OCI-LY7 (cell line): ENCODE measurements around the gene CER1. TPM values are rescaled to one million over a fixed set of nuclear protein-coding genes. Genes with fewer than 3 reads are reported as not detected.

Experiments
- BruUV-seq: library from RNA; stranded (reverse); fragments of 400-500 nt; replicated peaks from 2 replicates; lab custom pipeline; 2021; lab: Mats Ljungman, UMichigan
- CTCF ChIA-PET: fragments of 300-600 bp; sonication (Branson Sonifier 250); formaldehyde crosslinking; loops from one replicate; lab custom pipeline; 2022; ENCODE audit warnings: antibody characterized with exemption; ENCODE audit not compliant: unreplicated experiment; lab: Charles Lee
- POLR2A ChIA-PET: fragments of 300-600 bp; sonication (Branson Sonifier 250); formaldehyde crosslinking; loops from one replicate; lab custom pipeline; 2022; ENCODE audit warnings: antibody characterized with exemption; lab: Charles Lee
- DNase-seq: peaks from one replicate; pipeline ENCODE4 v3.0.0-alpha.2; 2015; ENCODE audit warnings: low spot score
- H2AFZ ChIP-seq: fragments of 200-600 bp; sonication (generic), shearing (Covaris generic); 2 replicates; pipeline ENCODE4 v1.6.1; 2014; ENCODE audit warnings: mild to moderate bottlenecking, antibody characterized with exemption, low read length, moderate library complexity
- H3K27ac ChIP-seq: fragments of 200-600 bp; sonication (generic); 2 replicates; pipeline ENCODE4 v1.5.1; 2014; ENCODE audit warnings: mixed run types, low read depth, mild to moderate bottlenecking, moderate library complexity, low read length, inconsistent platforms; ENCODE audit not compliant: poor library complexity, severe bottlenecking
- H3K36me3 ChIP-seq: fragments of 200-600 bp; sonication (generic); 2 replicates; pipeline ENCODE4 v1.6.1; 2014; ENCODE audit warnings: mild to moderate bottlenecking, antibody characterized with exemption, low read length, moderate library complexity, mixed read lengths; ENCODE audit not compliant: insufficient read depth
- H3K4me1 ChIP-seq: fragments of 200-600 bp; sonication (generic); 2 replicates; pipeline ENCODE4 v1.5.1; 2014; ENCODE audit warnings: mild to moderate bottlenecking, low read length; ENCODE audit not compliant: insufficient read depth, poor library complexity, severe bottlenecking
- H3K4me2 ChIP-seq: fragments of 200-600 bp; sonication (generic); 2 replicates; pipeline ENCODE4 v1.6.1; 2014; ENCODE audit warnings: mild to moderate bottlenecking, low read length
- H3K4me3 ChIP-seq: fragments of 200-600 bp; sonication (generic); 2 replicates; pipeline ENCODE4 v1.5.1; 2014; ENCODE audit warnings: mild to moderate bottlenecking, low read depth, low read length; ENCODE audit not compliant: poor library complexity, severe bottlenecking
- H3K79me2 ChIP-seq: fragments of 200-600 bp; sonication (generic); 2 replicates; pipeline ENCODE4 v1.6.1; 2016; ENCODE audit warnings: low read depth, mild to moderate bottlenecking, low read length, moderate library complexity, mixed read lengths; ENCODE audit not compliant: insufficient read depth
- H3K9me2 ChIP-seq: fragments of 200-600 bp; sonication (generic); 2 replicates; pipeline ENCODE4 v1.6.1; 2016; ENCODE audit warnings: mild to moderate bottlenecking, low read length, mixed read lengths; ENCODE audit not compliant: insufficient read depth
- H3K9me3 ChIP-seq: fragments of 200-600 bp; sonication (generic); 2 replicates; pipeline ENCODE4 v1.6.1; 2014; ENCODE audit warnings: mild to moderate bottlenecking, mixed run types, low read length, mixed read lengths
- H4K20me1 ChIP-seq: fragments of 200-600 bp; sonication (generic); 2 replicates; pipeline ENCODE4 v1.6.1; 2014; ENCODE audit warnings: mild to moderate bottlenecking, antibody characterized with exemption, low read length, moderate library complexity, mixed read lengths; ENCODE audit not compliant: insufficient read depth
- CTCF ChIP-seq: fragments of 200-600 bp; sonication (generic); conservative IDR thresholded peaks from 2 replicates; pipeline ENCODE4 v1.5.1; 2014; ENCODE audit warnings: mild to moderate bottlenecking, antibody characterized with exemption, low read length, moderate library complexity, mixed read lengths
- EZH2phosphoT487 ChIP-seq: fragments of 200-600 bp; sonication (generic); IDR thresholded peaks from 2 replicates; pipeline ENCODE4 v1.6.1; 2018; ENCODE audit warnings: low read depth, borderline replicate concordance, mild to moderate bottlenecking, mixed run types, antibody characterized with exemption, low read length, moderate library complexity, mixed read lengths
- intact Hi-C: fragments of 100-400 bp; cut with micrococcal nuclease; formaldehyde crosslinking; loops from one replicate; pipeline ENCODE4 v1.10.0; 2022; ENCODE audit not compliant: unreplicated experiment
- total RNA-seq, 2 experiments: library from RNA; depleted of rRNA in 1 of 2; stranded (reverse); fragments of >200 nt in 1 of 2; shearing (Covaris generic) in 1 of 2; gene quantifications; 2 replicates each; pipeline ENCODE4 v1.2.3, GENCODE V29; 2014 to 2022

Gene CER1
- total RNA-seq, 2 experiments from 2014 or later = not detected

GRCh38 chr9:14693251-14693861 lies 29.2 kb downstream of the CER1 start, which contains the start of gene ZDHHC21:
Gene ZDHHC21, minus strand, starts transcription at chr9:14693432. Its CDS starts 19,092 bp downstream, at chr9:14674340.
- ChIA-PET CTCF (no interaction called here), POLR2A (interaction anchor here (0.9 to 2.0 kb wide), 4 partner anchors 12 to 46 kb away, joined by 3 to 6 read pairs (median 4); no protein-coding TSS in a partner anchor)
- BruUV-seq = no TSS peak
- H3K4me2 ChIP-seq = peak within 1 kb of the TSS; percentile 92
- peak within 1 kb of the TSS; percentile 83 for H2AFZ ChIP-seq
- peaks cover 42% of the 10 kb centered on the region for H3K79me2 ChIP-seq
- peaks cover 38% of the 10 kb centered on the region for H3K4me1 ChIP-seq
- H3K4me3 ChIP-seq = peak within 1 kb of the TSS; percentile 79
- H3K9me3 ChIP-seq = no peaks in the 10 kb centered on the region
- H3K27ac ChIP-seq = peak within 1 kb of the TSS; percentile 88
- intact Hi-C loops = loop anchor here (5.0 kb wide), 2 partner anchors 371 to 859 kb away; partner anchors contain the start of gene CCDC171
- no peaks in the 10 kb centered on the region for H3K9me2 ChIP-seq
- H3K36me3 ChIP-seq = peaks cover 17% of the 10 kb centered on the region
- TF ChIP-seq CTCF (no peak), EZH2phosphoT487 (no peak)
- DNase-seq = peak; percentile 72
- H4K20me1 ChIP-seq = no peaks in the 10 kb centered on the region

DNA sequence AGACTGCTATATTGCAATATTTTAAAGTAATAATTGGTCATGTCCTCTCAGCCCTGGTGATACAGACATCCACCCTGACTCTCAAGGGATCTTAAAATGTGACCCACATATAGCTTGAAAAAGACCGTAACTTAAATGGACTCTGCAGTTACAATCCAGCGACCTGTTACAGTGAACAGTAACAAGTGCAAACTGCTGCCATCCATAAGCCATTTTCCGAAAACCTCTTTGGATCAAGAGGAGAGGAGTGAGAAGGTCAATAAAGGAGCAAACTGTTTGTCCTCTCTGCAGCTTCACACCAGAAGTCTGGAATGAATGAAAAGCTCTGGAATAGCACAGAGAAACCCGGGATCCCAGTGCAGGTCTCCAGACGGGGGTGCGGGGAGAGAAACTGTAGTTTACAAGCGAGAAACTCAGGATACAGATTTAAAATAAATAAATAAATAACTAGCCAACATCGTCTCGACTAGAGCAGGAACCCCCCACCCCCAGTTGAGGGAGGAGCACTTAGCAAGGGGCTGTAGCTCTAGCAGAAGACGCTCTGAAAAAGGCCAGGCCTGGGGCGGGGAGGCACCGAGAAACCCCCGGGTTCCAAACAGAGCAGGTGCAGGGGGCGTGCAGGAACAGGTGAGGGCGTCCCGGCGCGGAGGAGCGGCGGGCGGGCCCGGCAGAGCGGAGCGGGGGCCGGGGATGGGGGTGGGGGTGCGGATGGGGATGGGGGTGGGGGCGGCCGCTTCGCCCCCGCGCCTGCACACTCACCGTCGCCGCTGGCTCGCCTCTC lies 29.9 kb downstream of the CER1 start:
- peaks cover 45% of the 10 kb centered on the region for H3K79me2 ChIP-seq
- H3K36me3 ChIP-seq = peaks cover 19% of the 10 kb centered on the region
- H3K9me3 ChIP-seq = no peaks in the 10 kb centered on the region
- BruUV-seq = no TSS peak
- peak overlapping the region; percentile 92 for H3K4me2 ChIP-seq
- peak; percentile 64 for DNase-seq
- H2AFZ ChIP-seq = peak overlapping the region; percentile 83; the same call in 1 of the 2 replicates
- no peaks in the 10 kb centered on the region for H4K20me1 ChIP-seq
- peak overlapping the region; percentile 79 for H3K4me3 ChIP-seq
- H3K27ac ChIP-seq = peak overlapping the region; percentile 88
- POLR2A ChIA-PET = interaction anchor here (0.9 to 2.0 kb wide), 4 partner anchors 13 to 46 kb away, joined by 3 to 6 read pairs (median 4); no protein-coding TSS in a partner anchor
- TF ChIP-seq EZH2phosphoT487 = no peak
- no peak for TF ChIP-seq CTCF
- peaks cover 44% of the 10 kb centered on the region for H3K4me1 ChIP-seq
- no peaks in the 10 kb centered on the region for H3K9me2 ChIP-seq
- intact Hi-C loops = loop anchor here (5.0 kb wide), 2 partner anchors 370 to 860 kb away; partner anchors contain the start of gene CCDC171
- CTCF ChIA-PET = no interaction called here
